Measurements from ENCODE around the gene MPEG1.

Gene MPEG1

GRCh38 chr11:59179121-59179520 lies 33.6 kb downstream of the MPEG1 start:
- TF ChIP-seq CTCF (IDR thresholded peaks at IDR 0.05; ENCODE audit: borderline replicate concordance, extremely low read depth, low read length, poor library complexity, severe bottlenecking): no peak
- TF ChIP-seq EZH2 (IDR thresholded peaks at IDR 0.05; ENCODE audit: borderline replicate concordance, low read depth, low read length, severe bottlenecking): no peak

DNA sequence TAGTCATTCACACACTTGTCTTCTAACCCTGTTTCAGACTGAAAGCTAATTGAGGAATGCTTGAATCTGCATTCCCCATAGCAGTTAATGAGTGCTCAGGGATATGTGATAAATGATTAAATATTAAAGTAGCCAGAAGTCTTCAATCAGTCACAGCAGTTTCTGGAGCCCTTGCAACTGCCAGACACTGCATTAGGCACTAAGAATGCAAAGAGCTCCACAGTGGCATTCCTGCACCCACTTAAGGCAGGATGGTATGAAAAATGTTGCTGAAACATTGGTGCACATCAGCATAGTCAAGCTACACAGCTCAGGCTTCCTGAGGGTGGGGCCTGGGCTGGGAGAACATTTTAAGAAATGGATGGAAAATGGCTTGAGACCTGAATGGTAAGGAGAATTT lies 34.3 kb downstream of the MPEG1 start:
- H3K4me2 ChIP-seq (ENCODE audit: insufficient read depth, low read length): no peak overlapping the region
- ATAC-seq (ENCODE audit: insufficient read depth, low read depth) (no peak), DNase-seq (no peak)
- H3K79me2 ChIP-seq (ENCODE audit: insufficient read depth, low read length): no peaks in the 10 kb centered on the region
- no peaks in the 10 kb centered on the region for H4K20me1 ChIP-seq (ENCODE audit: insufficient read depth, low read length)
- no peak overlapping the region for H3K4me3 ChIP-seq (ENCODE audit: low read depth in 1 of 2, low read length in 2 of 2)
- no peak for TF ChIP-seq CTCF (IDR thresholded peaks at IDR 0.05; ENCODE audit: borderline replicate concordance, extremely low read depth, low read length, poor library complexity, severe bottlenecking)
- TF ChIP-seq EZH2 (IDR thresholded peaks at IDR 0.05; ENCODE audit: borderline replicate concordance, low read depth, low read length, severe bottlenecking): no peak
- H2AFZ ChIP-seq (ENCODE audit: low read depth, low read length): no peak overlapping the region
- H3K27ac ChIP-seq (ENCODE audit: low read length): no peak overlapping the region
- no peaks in the 10 kb centered on the region for H3K27me3 ChIP-seq (ENCODE audit: insufficient read depth, low read length, poor library complexity)
- peaks cover 12% of the 10 kb centered on the region for H3K9me3 ChIP-seq (ENCODE audit: insufficient read depth, low read length, severe bottlenecking)
- H3K4me1 ChIP-seq (ENCODE audit: insufficient read depth, low read length): no peaks in the 10 kb centered on the region
- no peaks in the 10 kb centered on the region for H3K36me3 ChIP-seq (ENCODE audit: insufficient read depth, low read length)
- no peak overlapping the region for H3K9ac ChIP-seq (ENCODE audit: low read depth, low read length)

More at GRCh38 chr11:59179121-59179520, 33.6 kb downstream of the MPEG1 start:
- ATAC-seq (ENCODE audit: insufficient read depth, low read depth) (no peak), DNase-seq (no peak)
- Histone ChIP-seq H3K4me3 (ENCODE audit: low read depth in 1 of 2, low read length in 2 of 2) (no peak overlapping the region), H3K4me2 (ENCODE audit: insufficient read depth, low read length) (no peak overlapping the region), H3K36me3 (ENCODE audit: insufficient read depth, low read length) (no peaks in the 10 kb centered on the region), H2AFZ (ENCODE audit: low read depth, low read length) (no peak overlapping the region), H3K79me2 (ENCODE audit: insufficient read depth, low read length) (no peaks in the 10 kb centered on the region), H3K4me1 (ENCODE audit: insufficient read depth, low read length) (no peaks in the 10 kb centered on the region), H4K20me1 (ENCODE audit: insufficient read depth, low read length) (no peaks in the 10 kb centered on the region), H3K27ac (ENCODE audit: low read length) (no peak overlapping the region), H3K9ac (ENCODE audit: low read depth, low read length) (no peak overlapping the region), H3K9me3 (ENCODE audit: insufficient read depth, low read length, severe bottlenecking) (peaks cover 12% of the 10 kb centered on the region), H3K27me3 (ENCODE audit: insufficient read depth, low read length, poor library complexity) (no peaks in the 10 kb centered on the region)

DNA sequence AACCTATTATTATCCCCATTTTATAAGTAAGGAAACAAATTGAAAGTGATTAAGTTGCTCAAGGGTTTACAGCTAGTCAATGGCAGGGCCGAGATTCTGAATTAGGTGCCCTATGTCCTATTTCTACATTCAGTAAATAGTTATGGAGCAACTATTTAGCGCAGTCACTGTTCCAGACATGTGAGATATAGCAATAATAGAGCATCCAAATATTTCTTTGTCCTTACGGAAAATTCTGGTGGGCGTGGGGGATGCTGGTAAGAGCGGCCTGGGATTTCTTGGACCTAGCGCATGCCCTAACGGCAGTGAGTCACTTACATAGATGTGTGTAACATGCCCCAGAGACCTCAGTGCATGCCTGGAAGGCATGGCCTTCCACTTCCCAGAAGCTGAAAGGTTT lies 36.4 kb downstream of the MPEG1 start:
- peaks cover 15% of the 10 kb centered on the region for H3K4me1 ChIP-seq (ENCODE audit: insufficient read depth, low read length)
- DNase-seq (no peak), ATAC-seq (ENCODE audit: insufficient read depth, low read depth) (no peak)
- no peaks in the 10 kb centered on the region for H3K36me3 ChIP-seq (ENCODE audit: insufficient read depth, low read length)
- no peak overlapping the region for H2AFZ ChIP-seq (ENCODE audit: low read depth, low read length)
- H3K9ac ChIP-seq (ENCODE audit: low read depth, low read length): no peak overlapping the region
- no peaks in the 10 kb centered on the region for H3K27me3 ChIP-seq (ENCODE audit: insufficient read depth, low read length, poor library complexity)
- TF ChIP-seq CTCF (IDR thresholded peaks at IDR 0.05; ENCODE audit: borderline replicate concordance, extremely low read depth, low read length, poor library complexity, severe bottlenecking) (no peak), EZH2 (IDR thresholded peaks at IDR 0.05; ENCODE audit: borderline replicate concordance, low read depth, low read length, severe bottlenecking) (no peak)
- H4K20me1 ChIP-seq (ENCODE audit: insufficient read depth, low read length): no peaks in the 10 kb centered on the region
- no peak overlapping the region for H3K27ac ChIP-seq (ENCODE audit: low read length)
- H3K4me3 ChIP-seq (ENCODE audit: low read depth in 1 of 2, low read length in 2 of 2): no peak overlapping the region
- H3K4me2 ChIP-seq (ENCODE audit: insufficient read depth, low read length): no peak overlapping the region
- peaks cover 12% of the 10 kb centered on the region for H3K9me3 ChIP-seq (ENCODE audit: insufficient read depth, low read length, severe bottlenecking)
- H3K79me2 ChIP-seq (ENCODE audit: insufficient read depth, low read length): no peaks in the 10 kb centered on the region

- Histone ChIP-seq H3K79me2 (ENCODE audit: insufficient read depth, low read length) (no peaks in the 10 kb centered on the region), H3K4me2 (ENCODE audit: insufficient read depth, low read length) (no peak overlapping the region), H3K4me3 (ENCODE audit: low read depth in 1 of 2, low read length in 2 of 2) (no peak overlapping the region)
These were observed 37.6 kb downstream of the MPEG1 start for GRCh38 chr11:59175091-59175501.

More at GRCh38 chr11:59175091-59175501, 37.6 kb downstream of the MPEG1 start:
- no peak overlapping the region for H3K27ac ChIP-seq (ENCODE audit: low read length)
- H3K9me3 ChIP-seq (ENCODE audit: insufficient read depth, low read length, severe bottlenecking): peaks cover 12% of the 10 kb centered on the region
- no peak for ATAC-seq (ENCODE audit: insufficient read depth, low read depth)
- no peaks in the 10 kb centered on the region for H3K36me3 ChIP-seq (ENCODE audit: insufficient read depth, low read length)
- no peak for TF ChIP-seq EZH2 (IDR thresholded peaks at IDR 0.05; ENCODE audit: borderline replicate concordance, low read depth, low read length, severe bottlenecking)
- TF ChIP-seq CTCF (IDR thresholded peaks at IDR 0.05; ENCODE audit: borderline replicate concordance, extremely low read depth, low read length, poor library complexity, severe bottlenecking): no peak
- H2AFZ ChIP-seq (ENCODE audit: low read depth, low read length): no peak overlapping the region
- H3K4me1 ChIP-seq (ENCODE audit: insufficient read depth, low read length): peaks cover 18% of the 10 kb centered on the region
- no peak overlapping the region for H3K9ac ChIP-seq (ENCODE audit: low read depth, low read length)
- H4K20me1 ChIP-seq (ENCODE audit: insufficient read depth, low read length): no peaks in the 10 kb centered on the region
- no peak for DNase-seq
- no peaks in the 10 kb centered on the region for H3K27me3 ChIP-seq (ENCODE audit: insufficient read depth, low read length, poor library complexity)

Measured in DND-41 (cell line).